NCI-H526 (cell line): Measurements from ENCODE around the gene MKLN1.
A peak's percentile ranks its signal among the peaks of the same experiment; 100 is the strongest.
"Not testable (repeated sequence)": the region's sequence is repeated elsewhere in the genome, so short reads cannot be mapped to it uniquely, and the experiment has no call there.

Experiments
- DNase-seq, 2 experiments: peaks; one replicate each; lab custom pipeline; 2025; lab: John Stamatoyannopoulos, UW

Gene MKLN1

DNA sequence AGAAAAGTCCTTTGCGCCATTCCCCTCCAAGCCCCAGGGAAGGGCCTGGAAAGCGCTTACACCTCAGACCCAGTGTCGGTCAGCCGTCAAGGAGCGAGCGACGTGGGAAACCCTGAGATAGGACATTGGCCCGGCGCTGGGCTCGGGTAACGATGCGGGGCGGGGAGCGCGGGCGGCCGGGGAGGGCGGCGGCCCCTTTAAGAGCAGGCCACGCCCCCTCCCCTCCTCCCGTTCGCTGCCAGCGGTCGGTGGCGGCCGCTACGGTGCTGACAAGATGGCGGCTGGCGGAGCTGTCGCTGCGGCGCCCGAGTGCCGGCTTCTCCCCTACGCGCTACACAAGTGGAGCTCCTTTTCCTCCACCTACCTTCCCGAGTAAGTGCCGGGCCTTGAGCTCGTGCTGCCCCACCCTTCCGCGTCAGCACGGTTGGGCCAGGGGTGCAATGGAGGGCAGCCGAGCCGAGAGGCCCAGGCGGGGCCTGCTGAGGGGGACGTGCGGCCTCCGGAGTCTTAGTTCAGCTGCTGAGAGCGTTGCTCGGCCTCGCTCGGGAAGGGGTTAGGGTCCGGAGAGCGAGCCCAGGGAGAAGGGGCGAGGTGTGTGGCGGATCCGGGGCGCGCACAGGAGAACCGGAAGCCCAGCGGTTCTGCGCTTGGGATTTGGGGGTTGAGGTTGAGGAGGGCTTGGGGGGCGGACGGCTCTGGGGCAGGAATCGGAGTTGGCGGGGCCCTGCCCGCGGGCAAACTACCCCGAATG lies at the start of gene MKLN1:
TSS of gene MKLN1 (plus strand) at position 251 of the 751 bp plus-strand sequence. CDS start at position 275, 24 bp downstream.
- peak; percentile 84 to 99 for DNase-seq

DNA sequence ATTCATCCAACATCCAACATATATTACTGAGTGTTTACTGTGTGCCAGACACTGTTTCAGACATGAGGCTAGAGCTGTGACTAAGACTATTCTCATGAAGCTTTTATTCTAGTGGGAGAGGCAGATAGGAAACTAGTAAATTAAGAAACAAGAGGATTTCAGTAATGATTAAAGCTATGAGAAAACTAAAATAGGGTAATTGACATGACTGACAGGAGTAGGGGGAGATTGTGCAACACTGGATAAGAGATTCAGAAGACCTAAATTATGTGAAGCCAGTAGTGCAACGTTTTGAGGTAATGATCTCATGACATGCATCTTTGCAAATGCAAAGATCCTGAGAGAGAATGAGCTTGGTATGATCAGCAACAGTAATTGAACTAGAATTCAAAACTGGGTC lies 48.6 kb upstream of the MKLN1 start:
- no peak for DNase-seq

DNA sequence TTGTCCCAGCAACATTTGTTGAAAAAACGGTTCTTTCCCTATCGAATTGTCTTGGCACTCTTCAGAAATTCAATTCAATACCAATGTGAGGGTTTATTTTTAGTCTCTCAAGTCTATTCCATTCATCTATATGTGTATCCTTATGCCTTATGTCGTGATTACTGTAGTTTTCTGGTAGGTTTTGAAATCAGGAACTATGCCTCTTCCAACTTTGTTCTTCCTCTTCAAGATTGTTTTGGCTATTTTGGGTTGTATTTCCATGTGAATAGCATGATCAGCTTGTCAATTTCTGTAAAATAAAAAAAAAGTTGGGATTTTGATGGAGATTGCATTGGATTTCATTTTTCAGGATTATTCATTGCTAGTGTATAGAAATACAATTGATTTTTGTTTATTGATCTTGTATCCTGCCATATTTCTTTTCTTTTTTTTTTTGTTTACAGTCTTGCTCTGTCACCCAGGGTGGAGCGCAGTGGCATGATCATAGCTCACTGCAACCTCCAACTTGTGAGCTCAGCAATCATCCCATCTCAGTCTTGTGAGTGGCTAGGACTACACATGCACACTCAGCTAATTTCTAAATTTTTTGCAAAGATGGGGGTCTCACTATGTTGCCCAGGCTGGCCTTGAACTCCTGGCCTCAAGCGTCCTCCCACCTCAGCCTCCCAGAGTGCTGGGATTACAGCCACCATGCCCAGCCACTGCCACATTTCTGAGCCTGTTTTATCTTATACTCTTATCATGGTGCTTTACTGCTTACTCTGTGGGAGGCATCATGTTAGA lies 46.2 kb upstream of the MKLN1 start:
- DNase-seq, result no peak

DNA sequence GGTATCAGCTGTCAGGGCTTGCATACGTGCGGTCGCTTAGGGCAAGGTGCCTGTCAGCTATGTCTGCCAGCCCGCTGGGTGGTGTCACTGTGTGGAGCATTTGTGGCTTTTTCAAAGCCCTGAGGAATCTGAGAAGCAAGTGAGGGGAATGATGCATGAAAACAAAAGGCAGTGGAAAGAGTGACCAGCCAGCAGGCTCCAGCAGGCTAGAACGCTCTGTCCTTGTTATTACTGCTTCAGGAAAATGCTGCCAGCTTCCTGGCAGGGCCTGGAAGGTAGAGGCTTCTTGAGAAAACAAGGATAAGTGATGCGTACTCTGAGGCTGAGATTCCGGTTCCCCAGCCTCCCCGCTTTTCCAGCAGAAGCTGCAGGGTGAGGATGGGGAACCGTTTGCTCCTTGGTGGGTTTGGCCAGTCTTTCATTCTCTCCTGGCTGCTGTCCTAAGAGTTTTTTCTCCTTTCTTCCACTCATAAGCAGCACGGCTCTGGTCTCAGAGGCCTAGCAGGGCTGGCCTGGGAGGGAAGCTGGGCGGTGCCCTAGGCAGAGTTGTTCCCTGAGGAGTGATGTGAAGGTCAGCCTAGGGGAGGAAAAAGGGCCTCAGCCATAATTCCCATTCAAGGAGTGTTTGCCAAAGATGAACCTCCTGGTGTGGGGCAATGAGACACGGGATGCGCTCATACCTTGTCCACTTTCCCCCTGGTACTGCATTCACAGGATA lies 42.8 kb upstream of the MKLN1 start:
- DNase-seq, result peak in 1 of 2 experiments; percentile 36

DNA sequence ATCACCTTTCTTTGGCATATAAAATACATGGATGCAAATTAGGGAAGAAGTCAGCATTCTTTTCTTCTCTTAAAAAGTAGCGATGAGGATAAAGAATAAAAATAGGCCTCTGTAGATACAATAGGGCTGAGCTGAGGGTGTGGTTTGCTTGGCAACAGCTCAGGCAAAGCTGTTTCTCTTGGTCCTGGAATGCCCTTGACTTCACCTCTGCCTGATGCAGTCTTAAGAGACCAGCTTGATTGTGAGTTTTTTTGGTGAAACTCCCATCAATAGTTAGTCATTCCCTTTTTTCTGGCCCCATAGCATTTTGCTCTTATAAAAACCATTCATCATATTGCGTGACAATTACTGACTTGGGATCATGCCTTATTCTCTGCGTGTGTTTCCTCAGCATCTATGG lies 42.1 kb upstream of the MKLN1 start:
- DNase-seq, result no peak

DNA sequence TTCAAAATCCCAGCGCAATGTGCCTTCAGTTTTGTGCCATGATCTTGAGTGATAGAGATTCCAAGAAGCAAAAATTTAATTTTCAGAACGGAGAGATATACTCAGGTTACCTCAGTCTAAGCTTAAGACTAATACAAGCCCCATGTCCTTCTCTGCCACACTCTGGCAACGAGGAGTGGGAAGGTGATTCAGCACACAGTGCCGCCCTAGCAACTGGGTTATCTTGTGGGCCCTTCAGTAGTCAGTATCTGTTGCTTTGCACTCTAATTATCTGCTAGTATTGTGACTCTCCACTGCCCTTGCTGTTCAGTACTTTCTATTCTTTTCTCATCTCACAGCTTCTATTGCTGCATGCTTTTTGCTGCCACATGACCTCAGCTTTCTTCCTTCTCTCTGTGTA lies 39.2 kb upstream of the MKLN1 start:
- DNase-seq, result no peak

DNA sequence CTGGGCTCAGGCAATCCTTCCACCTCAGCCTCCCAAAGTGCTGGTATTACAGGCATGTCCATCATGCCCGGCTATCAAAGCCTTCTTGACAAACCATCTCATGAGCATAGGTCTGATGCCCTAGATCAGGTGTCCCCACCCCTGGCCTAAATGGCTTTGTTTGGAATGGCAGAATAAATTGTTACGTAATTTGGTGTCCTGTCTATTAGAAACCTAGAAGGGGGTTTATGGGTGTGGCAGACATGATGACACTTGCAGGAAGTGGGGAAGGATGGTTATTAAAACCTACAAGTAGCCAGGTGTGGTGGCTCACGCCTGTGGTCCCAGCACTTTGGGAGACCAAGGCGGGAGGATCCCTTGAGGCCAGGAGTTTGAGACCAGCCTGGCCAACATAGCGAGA lies 38.6 kb upstream of the MKLN1 start:
- DNase-seq, result no peak

DNA sequence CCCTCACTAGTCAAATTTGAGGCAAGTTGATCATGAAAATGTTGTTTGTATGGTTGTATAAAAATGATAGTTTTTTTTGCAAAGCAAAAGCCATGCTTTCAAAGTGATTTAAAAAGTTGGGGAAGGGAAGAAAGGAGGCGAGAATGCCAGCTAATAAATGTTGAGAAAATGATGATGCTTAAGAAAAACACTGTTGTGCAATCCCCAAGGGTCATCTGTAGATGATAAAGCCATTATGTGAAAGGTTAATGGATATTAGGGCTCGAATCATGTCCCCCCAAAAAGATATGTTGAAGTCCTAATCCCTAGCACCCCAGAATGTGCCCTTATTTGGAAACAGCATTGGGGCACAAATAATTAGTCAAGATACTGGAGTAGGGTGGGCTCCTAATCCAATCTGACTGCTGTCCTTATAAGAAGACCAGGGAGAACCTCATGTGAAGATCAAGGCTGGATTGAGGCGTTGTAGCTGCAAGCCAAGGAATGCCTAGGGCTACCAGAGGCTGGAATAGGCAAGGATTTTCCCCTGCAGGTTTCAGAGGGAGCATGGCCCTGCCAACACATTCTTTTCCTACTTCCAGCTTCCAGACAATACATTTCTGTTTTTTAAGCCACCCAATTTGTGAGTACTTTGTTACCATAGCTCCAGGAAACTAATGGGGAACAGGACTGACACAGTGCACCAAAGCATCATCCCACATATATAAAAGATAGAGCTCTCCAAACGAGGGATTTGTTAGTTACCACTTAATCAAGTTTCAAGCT lies 35.4 kb upstream of the MKLN1 start:
- DNase-seq, result no peak

DNA sequence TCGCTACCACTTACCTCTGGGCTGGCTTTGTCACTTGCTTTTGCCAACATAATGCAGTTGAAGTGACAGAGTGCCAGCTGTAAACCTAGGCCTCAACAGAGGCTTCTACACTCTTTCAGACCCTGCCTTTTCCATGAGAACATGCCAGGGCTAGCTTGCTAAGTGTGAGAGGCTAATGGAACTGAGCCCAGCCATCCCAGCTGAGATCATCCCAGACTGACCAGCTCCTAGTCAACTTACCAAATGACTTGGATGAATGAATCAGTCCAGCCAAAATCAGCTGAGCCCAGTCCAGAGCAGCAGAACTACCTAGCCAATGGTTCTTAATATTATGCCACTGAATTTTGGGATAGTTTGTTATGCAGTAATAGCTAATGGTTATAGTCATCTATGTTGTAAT lies 34.7 kb upstream of the MKLN1 start:
- no peak for DNase-seq

DNA sequence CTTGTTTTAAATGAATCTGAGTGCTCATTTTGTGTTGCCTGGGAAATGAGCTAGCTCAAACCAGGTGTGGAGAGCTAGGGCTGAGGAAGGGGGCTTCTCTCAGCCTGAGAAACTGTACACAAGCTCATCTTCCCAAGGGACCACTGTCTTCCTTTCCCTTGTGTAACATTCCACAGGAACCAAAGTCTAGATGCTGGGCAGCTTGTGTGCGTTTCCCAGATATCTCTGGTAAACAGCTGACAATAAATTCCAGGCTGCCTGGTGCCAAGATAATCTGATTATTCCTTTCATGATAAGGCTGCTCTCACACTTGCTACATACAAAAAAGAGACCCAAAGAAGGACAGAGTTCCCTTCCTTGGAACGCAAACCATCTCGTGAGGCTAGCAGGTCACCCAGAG lies 33.1 kb upstream of the MKLN1 start:
- DNase-seq, result no peak

DNA sequence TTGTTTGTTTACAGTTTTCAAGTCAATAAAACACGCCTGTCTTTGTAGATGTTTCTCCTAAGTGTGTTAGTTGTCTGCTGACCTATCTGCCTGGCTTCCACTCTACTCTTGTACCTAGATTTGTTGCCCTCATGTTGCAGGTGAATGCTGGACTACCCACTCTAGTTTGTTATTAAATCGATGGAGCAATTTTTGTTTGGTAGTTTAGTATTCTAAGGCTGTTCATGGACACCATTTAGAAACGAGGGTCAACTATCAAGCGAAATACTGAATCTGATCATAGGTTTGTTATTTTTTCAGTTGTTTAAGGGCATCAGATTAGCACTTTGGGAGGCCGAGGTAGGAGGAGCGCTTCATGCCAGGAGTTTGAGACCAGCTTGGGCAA lies 29.1 kb upstream of the MKLN1 start:
- no peak for DNase-seq

DNA sequence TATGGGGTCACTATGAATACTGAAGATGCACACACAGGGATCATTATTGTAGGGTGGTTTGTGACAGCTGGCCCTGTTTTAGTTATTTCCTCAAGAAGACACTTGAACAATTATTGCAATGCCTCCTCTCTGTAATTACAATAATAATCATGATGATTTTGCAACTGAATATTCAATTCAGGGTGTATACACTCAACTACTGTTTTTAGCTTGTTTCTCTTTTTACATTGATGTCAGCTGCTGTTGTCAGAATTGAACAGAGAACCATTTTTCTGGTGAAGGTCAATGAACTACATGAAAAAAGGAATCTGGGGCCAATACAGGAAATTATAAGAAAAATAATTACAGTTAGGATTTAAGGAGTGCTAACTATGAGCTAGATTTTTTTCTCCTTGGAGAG lies 28.6 kb upstream of the MKLN1 start:
- DNase-seq, result no peak

DNA sequence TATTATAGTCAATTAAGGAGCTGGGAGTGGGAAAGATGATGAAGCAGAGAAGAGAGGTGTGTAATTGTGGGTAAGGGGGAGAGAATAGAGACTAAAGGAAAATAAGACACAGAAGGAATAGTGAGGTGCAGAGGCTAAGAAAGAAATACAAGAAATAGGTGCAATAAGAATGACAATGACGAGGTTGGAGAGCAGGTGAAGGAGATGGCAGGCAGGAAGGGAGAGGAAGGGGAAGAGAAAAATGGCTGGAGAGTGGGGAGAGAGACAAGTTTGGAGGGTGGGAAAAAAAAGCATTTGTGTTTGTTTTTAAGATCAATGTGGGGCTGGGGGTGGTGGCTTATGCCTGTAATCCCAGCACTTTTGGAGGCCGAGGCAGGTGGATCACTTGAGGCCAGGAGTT lies 27.6 kb upstream of the MKLN1 start:
- DNase-seq, result no peak

DNA sequence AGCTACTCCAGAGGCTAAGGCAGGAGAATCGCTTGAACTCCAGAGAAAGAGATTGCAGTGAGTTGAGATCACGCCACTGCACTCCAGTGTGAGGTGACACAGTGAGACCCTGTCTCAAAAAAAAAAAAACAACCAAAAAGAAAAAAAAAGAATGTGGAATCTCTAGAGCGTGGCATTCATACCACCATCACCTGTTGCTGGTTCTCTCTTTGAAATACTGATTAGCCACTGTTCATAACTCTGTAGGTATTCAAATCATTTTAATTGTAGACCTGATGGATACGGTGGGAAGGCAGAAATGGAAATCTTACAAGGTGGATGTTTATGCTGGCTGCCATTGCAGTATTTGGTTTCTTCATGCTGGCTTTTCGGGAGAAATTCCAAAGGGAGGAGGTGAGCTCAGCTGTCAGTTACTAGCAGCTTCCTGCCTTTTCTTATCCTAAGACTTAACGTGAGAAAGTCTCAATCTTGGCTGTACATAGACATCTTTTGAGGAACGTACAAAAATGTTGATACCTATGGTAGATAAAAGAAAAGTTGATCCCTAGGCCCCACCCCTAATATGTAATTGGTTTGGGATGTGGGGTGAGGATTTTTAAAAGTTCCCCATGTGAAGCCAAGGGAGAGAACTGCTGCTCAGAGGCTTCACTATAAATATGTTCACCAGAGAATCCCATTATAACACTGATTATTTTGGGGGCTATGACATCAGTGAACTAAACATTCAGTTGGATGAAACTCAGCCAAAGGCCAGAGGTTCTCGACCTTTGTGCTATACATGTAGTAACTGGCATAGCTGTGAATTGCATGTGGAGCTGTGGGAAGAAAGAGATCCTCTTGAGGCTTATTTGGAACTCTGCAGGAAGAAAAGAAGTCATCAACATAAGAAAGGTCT lies 26.9 kb upstream of the MKLN1 start:
- DNase-seq, result no peak

DNA sequence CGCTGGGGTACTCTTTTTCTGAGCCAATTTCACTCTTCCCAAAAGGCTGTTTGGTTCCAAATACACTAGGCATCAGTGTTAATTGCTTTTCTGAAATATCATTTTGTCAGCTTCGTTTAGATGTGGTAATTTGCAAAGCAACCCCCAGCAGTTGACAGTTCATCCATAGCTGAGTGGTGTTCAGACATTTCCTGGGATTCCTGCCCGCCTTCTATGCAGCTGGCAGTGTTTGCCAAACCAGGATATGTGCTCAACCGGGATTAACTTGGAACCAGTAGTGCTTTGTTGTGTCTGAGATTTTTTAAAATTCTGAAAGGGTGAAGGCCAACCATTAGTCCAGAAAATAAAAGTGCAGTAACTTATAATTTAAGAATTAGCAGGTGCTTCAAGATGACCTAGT lies 25.2 kb upstream of the MKLN1 start:
- no peak for DNase-seq

DNA sequence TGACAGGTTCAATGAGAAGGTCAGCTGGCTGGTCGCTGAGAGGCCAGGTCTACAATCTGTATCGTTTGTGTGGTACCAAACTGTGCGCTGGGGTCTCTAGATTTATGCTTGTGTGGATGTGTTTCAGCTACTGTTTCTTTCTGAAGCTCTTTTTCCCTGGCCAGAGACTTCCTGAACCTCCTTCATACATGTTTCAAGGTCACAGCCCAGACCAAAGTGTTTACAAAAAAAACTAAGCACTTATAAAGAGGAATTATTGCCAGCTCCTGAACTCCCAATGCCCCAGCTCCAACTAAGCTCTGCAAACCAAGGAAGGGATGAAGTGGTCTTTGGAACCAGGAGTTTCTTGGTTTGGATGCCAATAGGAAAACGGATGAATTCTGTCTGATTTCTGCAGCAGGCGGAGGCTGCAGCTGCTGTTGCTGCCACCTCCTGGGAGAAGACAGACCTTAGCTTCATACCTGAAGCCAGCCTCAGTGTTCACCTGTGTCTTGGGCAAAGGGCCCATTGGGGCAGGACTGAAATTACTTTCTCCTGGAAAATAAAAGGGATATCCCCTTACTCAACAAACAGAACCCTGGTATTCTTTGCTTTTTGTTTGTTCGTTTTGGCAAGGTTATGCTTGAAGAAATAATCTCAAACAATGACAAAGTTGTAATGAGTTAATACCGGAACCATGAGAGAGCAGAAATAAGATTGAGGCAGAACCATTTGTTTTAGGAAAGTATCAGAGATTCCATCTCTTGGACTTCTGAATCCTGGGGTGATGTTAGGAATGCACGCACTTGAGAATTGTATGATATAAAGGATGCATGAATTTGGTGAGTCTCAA lies 24.6 kb upstream of the MKLN1 start:
- peak in 1 of 2 experiments; percentile 60 for DNase-seq

DNA sequence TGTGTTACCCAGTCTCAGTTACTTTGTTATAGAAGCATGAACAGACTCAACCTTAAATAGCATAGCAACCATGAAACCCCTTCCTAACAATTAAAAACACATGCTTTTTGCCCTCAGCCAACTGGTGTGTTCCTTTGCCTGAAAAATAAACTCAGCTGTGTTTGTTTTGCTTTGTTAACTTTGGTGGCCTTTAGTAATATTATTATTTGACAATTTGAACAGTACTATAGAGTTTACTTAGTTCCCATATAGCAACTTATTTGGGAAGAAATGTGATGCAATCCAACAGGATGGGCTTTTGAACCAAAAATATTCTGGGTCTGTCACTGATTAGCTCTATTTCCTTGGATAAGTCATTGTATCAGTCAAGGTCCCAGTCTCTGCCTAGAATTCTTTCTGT lies 22.5 kb upstream of the MKLN1 start:
- no peak for DNase-seq

DNA sequence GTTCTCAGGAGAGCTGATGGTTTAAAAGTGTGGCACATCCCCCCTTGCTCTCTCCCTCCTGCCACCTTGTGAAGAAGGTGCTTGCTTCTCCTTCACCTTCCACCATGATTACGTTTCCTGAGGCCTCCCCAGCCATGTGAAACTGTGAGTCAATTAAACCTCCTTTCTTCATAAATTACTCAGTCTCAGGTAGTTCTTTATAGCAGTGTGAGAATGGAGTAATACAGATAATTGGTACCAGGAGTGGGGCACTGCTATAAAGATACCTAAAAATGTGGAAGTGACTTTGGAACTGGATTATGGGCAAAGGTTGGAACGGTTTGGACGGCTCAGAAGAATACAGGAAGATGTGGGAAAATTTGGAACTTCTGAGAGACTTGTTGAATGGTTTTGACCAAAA lies 21.6 kb upstream of the MKLN1 start:
- DNase-seq, result not testable (repeated sequence)

DNA sequence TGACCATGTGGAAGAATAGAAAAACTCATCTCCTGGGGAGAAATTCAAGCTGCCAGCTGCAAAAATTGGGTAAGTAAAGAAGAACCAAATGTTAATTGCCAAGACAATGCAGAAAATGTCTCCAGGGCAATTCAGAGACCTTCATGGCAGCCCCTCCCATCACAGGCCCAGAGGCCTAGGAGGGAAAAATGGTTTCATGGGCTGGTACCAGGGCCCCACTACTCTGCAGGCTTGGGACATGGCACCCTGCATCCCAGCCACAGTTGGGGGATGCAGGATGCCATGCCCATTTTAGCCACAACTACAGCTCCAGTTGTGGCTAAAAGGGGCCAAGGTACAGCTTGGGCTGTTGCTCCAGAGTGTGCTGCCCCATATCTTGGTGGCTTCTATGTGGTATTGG lies 20.9 kb upstream of the MKLN1 start:
- DNase-seq, result no peak

DNA sequence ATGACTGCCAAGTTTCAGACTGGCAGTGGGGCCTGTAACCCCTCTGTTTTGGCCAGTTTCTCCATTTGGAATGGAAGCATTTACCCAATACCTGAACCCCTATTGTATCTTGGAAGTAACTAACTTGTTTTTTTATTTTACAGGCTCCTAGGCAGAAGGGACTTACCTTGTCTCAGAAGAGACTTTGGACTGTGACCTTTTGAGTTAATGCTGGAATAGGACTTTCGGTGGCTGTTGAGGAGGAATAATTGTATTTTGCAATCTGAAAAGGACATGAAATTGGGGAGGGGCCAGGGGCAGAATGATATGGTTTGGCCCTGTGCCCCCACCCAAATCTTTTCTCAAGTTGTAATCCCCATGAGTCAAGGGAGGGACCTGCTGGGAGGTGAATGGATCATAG lies 20.0 kb upstream of the MKLN1 start:
- DNase-seq, result no peak
